Forelimb muscle (tissue), 1 donor: Measurements from ENCODE around the gene CLCN2. TPM values are rescaled to one million over a fixed set of nuclear protein-coding genes. Genes with fewer than 3 reads are reported as not detected.

Source experiments
- DNase-seq: peaks from one replicate; pipeline ENCODE4 v3.0.0-alpha.2; 2013; ENCODE audit warnings: low read depth
- polyA plus RNA-seq: library from polyadenylated mRNA; unstranded; fragments of 120-200 nt; gene quantifications from one replicate; pipeline ENCODE4 v1.2.1, GENCODE V29; 2013; ENCODE audit not compliant: insufficient read length

The CLCN2 gene
- 3.7 TPM for polyA plus RNA-seq

- DNase-seq: no peak
Measured at GRCh38 chr3:184361532-184361931, at the start of gene CLCN2, which contains the start of gene POLR2H. CLCN2 (minus strand) TSS chr3:184361605; CDS start chr3:184361479, 126 bp downstream. POLR2H (plus strand) TSS chr3:184361710; CDS start chr3:184363493, 1,783 bp downstream.

DNA sequence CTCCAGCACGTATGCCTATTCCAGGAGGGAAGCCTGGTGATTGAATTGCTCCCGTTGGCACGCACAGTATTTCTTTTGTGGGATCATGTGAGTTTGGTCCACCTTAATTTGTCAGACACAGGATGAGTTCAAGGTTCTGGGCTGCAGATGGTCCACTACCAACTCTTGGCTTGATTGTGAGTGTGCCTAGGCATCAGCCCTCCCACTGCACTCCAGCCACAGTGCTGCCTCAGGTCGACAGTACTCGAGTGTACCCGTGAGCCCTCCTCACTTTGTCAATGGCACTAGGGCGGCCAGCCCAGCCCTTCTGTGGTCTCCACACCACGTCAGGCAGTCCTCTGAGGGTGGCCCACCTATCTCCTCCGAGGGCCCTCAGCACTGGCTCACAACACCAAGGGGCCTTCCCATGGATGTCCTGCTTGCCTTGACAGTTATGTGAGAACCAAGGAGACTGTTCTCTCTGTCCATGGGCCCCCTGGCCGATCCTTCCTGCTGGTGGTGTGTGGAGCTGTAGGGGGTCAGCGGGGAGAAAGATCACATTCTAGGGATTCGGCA is 48.6 kb upstream of the CLCN2 start:
- no peak for DNase-seq

DNA sequence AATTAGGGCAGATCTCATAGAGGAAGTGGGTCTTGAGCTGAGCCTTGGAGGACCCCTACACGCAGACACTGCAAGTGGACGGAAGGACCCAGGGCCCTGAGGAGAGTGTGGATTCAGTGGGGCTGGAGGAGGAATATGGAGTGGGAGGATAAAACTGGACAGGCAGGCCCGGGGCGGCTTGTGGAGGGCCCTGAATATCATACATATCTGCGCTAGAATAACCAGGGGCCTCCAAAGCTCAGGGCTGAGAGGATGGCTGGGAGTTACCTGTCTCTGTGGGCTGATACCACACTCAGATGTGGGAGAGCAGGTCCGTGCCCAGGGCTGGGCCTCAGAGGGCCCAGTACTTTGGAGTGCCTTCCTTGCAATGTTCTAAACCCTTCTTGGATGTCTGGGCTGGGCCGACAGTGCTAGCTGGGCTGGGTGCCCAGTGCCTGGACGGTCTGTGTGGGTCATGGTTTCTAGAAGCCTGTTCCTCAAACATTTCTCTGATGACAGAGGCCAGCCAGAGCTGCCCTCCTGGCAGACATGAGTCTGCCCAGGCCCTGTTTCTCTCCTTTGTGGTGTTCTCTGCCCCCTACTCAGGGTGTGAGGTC is 48.0 kb upstream of the CLCN2 start:
- DNase-seq: no peak

DNA sequence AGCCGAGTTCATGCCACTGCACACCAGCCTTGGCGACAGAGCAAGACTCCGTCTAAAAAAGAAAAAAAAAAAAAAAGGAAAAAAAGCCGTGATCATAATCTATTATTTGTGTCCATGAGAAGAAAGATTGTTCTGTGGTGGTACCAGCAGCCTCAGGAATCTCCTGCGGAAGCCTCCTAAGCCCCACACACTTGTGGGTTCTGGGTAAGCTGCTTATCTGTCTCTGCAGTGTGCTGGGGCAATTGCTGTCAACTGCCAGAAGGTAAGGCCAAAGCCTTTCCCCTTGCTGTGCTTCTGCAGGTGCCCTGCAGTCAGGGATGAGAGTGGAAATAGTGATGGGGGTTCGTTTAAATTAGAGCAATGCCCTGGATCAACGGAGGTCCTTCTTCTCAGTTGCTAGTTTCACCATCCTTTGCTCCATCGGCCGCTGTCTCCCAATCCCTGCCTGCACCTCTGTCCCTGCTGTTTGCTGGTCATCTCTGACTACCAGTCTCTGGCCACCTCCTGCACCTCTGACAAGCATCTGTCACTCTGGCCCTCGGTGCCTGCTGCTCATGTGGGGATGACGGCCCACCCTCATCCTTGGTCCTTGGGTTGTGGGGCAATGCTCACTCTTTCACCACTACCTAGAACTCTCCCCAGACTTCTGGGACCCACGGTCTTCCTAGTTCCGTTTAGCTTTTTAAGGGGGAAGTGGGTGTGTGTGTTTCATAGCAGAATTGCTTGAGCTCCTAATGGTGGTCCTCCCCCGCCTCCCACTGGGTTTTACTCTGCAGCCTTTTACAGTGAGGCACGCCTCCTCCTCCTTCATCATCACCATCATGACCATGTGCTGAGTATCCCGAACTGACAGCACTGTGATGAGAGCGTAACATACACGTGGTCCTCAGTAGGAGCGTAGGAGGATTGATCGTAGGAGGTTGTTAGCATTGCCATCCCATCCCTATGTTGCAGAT is 43.9 kb upstream of the CLCN2 start:
- DNase-seq: no peak

DNA sequence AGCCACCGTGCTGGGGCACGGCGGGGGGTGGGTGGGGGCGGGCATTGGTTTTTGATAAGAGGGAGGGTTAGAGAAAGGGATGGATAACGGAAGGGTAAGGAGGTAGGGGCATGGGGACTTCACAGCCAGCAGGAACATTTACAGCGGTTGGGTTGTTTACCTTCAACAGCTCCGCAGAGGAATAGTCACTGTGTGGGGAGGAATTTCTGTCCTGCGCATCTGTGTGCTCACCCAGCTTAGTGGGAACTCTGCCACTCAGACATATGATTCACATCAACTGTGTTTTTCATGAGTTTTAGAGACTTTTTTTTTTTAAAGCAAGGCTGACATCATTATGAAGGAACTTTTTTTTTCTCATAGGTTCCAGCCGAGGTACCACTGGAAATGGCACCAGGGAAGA is 38.0 kb upstream of the CLCN2 start:
- DNase-seq: peak; percentile 83

DNA sequence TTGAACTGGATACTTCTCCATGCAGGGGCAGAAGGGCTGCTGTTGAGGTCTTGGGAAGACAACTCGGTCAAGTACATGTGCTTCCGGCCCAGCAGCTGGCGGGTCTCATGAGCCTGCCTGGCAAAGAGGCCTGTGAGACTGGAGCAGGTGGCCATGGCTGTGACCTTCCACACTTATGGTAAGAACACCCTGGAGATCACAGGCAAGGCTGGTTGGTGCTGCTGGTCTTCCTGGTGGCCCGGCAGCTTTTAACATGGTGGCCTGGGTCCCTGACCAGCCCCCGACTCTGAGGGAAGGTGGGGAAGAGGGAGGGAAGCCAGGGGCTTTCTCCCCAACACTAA is 33.9 kb upstream of the CLCN2 start:
- no peak for DNase-seq

- no peak for DNase-seq
Measured at GRCh38 chr3:184391266-184391665, 29.9 kb upstream of the CLCN2 start.

GRCh38 chr3:184389935-184390528 is 28.6 kb upstream of the CLCN2 start:
- no peak for DNase-seq

GRCh38 chr3:184389384-184389783 is 28.0 kb upstream of the CLCN2 start:
- DNase-seq: no peak

GRCh38 chr3:184388936-184389230 is 27.5 kb upstream of the CLCN2 start:
- DNase-seq: no peak

DNA sequence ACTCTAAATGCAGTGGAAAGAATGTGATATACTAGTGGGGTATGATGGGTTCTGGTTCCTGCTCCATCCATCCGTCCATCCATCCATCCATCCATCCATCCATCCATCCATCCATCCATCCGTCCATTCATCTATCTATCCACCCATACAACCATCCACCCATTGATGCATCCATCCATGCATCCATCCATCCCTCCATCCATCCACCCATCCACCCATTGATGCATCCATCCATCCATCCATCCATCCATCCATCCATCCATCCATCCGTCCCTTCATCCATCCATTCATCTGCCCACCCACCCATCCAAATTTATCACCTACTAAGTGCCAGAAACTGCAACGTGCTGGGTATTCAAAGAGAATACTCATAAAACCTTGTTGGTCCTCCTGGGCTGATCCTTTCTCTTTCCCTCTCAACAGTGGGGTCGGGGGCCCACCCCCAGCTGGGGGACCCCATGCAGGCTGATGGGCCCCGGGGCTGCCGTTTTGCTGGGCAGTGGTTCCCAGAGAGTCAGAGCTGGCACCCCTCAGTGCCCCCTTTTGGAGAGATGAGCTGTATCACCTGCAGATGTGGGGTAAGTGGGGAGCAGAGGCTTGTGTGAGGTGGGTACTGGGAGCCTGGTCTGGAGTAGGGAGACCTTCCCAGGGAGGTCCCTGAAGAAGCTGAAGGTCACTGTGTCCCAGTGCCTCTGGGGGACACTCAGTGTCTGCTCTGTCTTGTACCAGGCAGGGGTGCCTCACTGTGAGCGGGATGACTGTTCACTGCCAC is 26.9 kb upstream of the CLCN2 start:
- DNase-seq: no peak

DNA sequence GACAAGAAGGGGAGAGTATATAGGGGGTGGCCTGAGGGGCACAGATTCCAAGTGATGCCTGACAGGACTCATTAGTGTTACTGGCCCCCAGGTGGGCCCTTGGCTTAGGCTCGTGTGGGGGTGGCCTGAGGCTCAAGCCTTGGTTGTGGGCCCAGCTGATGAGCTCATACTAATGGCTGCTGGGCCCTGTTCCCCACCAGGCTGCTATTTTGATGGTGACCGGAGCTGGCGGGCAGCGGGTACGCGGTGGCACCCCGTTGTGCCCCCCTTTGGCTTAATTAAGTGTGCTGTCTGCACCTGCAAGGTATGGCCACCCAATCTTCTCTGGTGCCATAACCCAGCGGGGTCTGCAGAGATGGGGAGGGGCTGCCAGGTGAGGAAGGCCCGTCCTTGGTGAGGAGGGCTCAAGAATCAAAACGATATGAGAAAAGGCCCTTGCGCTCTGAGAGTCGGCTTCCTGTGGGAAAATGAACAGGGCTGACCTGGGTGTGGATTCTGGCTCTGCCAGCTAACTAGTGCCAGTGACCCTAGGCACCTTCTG is 25.8 kb upstream of the CLCN2 start:
- no peak for DNase-seq

DNA sequence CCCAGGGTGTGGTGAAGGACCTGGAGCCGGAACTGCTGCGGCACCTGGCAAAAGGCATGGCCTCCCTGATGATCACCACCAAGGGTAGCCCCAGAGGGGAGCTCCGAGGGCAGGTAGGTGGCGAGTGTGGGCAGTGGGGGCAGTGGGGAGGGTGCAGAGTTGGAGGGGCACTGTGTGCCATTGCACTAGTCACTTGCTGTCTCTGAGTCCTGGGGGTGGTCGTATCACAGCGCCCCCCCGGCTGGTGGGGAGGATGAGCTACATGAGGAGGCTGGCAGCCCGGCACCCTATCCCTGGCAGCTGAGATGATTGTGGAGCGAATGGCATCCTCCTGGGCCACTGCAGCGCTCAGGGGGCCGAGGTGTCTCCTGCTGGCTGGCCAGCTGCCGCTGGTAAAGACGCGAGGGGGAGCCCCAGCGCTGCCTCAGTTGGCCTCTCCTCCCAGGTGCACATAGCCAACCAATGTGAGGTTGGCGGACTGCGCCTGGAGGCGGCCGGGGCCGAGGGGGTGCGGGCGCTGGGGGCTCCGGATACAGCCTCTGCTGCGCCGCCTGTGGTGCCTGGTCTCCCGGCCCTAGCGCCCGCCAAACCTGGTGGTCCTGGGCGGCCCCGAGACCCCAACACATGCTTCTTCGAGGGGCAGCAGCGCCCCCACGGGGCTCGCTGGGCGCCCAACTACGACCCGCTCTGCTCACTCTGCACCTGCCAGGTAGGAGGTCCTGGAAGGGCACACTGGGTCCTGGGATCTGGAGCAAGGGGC is 24.8 kb upstream of the CLCN2 start:
- DNase-seq: no peak

GRCh38 chr3:184384856-184385422 is 23.5 kb upstream of the CLCN2 start:
- no peak for DNase-seq

DNA sequence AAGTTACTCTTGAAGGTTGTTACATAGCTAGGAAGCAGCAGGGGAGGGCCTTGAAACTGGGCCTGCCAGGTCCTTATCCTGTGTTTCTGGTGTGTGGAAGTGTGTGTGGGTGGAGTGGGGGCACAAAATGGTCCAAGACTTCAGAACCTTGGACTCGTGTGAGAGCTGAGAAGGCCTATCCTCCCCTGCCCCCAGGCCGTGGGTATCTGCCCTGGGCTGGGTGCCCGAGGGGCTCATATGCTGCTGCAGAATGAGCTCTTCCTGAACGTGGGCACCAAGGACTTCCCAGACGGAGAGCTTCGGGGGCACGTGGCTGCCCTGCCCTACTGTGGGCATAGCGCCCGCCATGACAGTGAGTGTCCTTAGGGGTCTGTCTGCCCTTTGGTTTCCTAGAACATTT is 22.9 kb upstream of the CLCN2 start:
- no peak for DNase-seq

- DNase-seq: no peak
Measured at GRCh38 chr3:184383033-184383740, 21.8 kb upstream of the CLCN2 start.

GRCh38 chr3:184382326-184383032 is 21.1 kb upstream of the CLCN2 start:
- no peak for DNase-seq

GRCh38 chr3:184381261-184382224 is 20.1 kb upstream of the CLCN2 start:
- no peak for DNase-seq
